GM18502 (cell line): ENCODE data around the gene GCN1.

Source experiments
- ATAC-seq: cut with Tn5 transposase; IDR thresholded peaks from one replicate; pipeline ENCODE4 v1.9.1; 2021; ENCODE audit warnings: mild to moderate bottlenecking; ENCODE audit not compliant: unreplicated experiment, poor library complexity

GCN1 gene

GRCh38 chr12:120100630-120101029, 93.9 kb downstream of the GCN1 start:
- ATAC-seq, result no peak

- ATAC-seq, result no peak
Observed at GRCh38 chr12:120099738-120100137, 94.8 kb downstream of the GCN1 start.

GRCh38 chr12:120098756-120099470, 95.6 kb downstream of the GCN1 start:
- ATAC-seq, result no peak

- ATAC-seq, result no peak
Observed at GRCh38 chr12:120096671-120097202, 97.8 kb downstream of the GCN1 start.

- ATAC-seq, result no peak
Observed at GRCh38 chr12:120095736-120096135, 98.8 kb downstream of the GCN1 start.

- ATAC-seq, result no peak
Observed at GRCh38 chr12:120095331-120095730, 99.2 kb downstream of the GCN1 start.

GRCh38 chr12:120094485-120094884, 100.0 kb downstream of the GCN1 start:
- no peak for ATAC-seq

- ATAC-seq, result no peak
Observed at GRCh38 chr12:120093592-120094355, 100.7 kb downstream of the GCN1 start.

GRCh38 chr12:120093336-120093591, 101.3 kb downstream of the GCN1 start:
- ATAC-seq, result no peak

- ATAC-seq, result no peak
Observed at GRCh38 chr12:120092551-120093335, 101.8 kb downstream of the GCN1 start.

GRCh38 chr12:120091371-120092090, 103.0 kb downstream of the GCN1 start:
- no peak for ATAC-seq

GRCh38 chr12:120090626-120091295, 103.8 kb downstream of the GCN1 start:
- no peak for ATAC-seq

- ATAC-seq, result no peak
Observed at GRCh38 chr12:120090206-120090605, 104.3 kb downstream of the GCN1 start.

- no peak for ATAC-seq
Observed at GRCh38 chr12:120089796-120090195, 104.7 kb downstream of the GCN1 start.

GRCh38 chr12:120089105-120089504, 105.4 kb downstream of the GCN1 start:
- ATAC-seq, result no peak

GRCh38 chr12:120086801-120087621, 107.5 kb downstream of the GCN1 start:
- peak; percentile 97 for ATAC-seq

- no peak for ATAC-seq
Observed at GRCh38 chr12:120085920-120086645, 108.4 kb downstream of the GCN1 start.

GRCh38 chr12:120081641-120082040, 112.9 kb downstream of the GCN1 start:
- ATAC-seq, result no peak
